Body of pancreas (tissue), 4 donors: Measurements from ENCODE around the gene ZNF665.

Experiments
- CTCF ChIP-seq, 7 experiments: fragments of 450-650 bp in 4 of 7; fragments of 200-600 bp in 3 of 7; sonication (generic) in 3 of 7; IDR thresholded peaks; one replicate each; pipeline ENCODE4 v1.5.1; 2016 to 2019; ENCODE audit warnings: antibody characterized with exemption in 7 of 7
- POLR2A ChIP-seq, 3 donors: fragments of 450-650 bp; IDR thresholded peaks; one replicate each; pipeline ENCODE4 v1.6.1; 2016; ENCODE audit warnings: antibody characterized with exemption in 3 of 3, mild to moderate bottlenecking in 2 of 3

- no peak for TF ChIP-seq CTCF (IDR thresholded peaks at IDR 0.05)
- no peak for TF ChIP-seq POLR2A (IDR thresholded peaks at IDR 0.05)
Measured at GRCh38 chr19:53140351-53140750, 52.8 kb downstream of the ZNF665 start.
